Measurements from ENCODE around the gene DOC2A. TPM values are rescaled to one million over a fixed set of nuclear protein-coding genes. Genes with fewer than 3 reads are reported as not detected.
"Not testable (repeated sequence)": the region's sequence is repeated elsewhere in the genome, so short reads cannot be mapped to it uniquely, and the experiment has no call there.

The DOC2A gene
- total and polyA plus RNA-seq, 2 donors from 2014 or later = 1.9 to 3.5 TPM

DNA sequence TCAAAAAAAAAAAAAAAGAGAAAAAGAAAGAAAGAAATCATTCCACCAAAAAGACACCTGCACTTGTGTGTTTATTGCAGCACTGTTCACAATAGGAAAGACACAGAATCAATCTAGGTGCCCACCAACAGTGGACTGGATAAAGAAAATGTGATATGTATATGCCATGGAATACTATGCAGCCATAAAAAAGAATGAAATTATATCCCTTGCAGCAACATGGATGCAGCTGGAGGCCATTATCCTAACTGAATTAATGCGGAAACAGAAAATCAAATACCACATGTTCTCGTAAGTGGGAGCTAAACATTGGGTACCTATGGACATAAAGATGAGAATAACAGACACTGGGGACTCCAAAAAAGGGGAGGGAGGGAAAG, 6.4 kb upstream of the DOC2A start:
- H3K9ac ChIP-seq (ENCODE audit: low read length in 3 of 3) = no peak overlapping the region
- FAIRE-seq (no peak), DNase-seq (no peak)
- no peaks in the 10 kb centered on the region for H3K9me3 ChIP-seq (ENCODE audit: control insufficient read depth in 2 of 3, insufficient read depth in 1 of 3, low read length in 3 of 3)
- no peak overlapping the region for H3K27ac ChIP-seq (ENCODE audit: low read depth in 2 of 2, low read length in 2 of 2)
- TF ChIP-seq, protein P1, sequence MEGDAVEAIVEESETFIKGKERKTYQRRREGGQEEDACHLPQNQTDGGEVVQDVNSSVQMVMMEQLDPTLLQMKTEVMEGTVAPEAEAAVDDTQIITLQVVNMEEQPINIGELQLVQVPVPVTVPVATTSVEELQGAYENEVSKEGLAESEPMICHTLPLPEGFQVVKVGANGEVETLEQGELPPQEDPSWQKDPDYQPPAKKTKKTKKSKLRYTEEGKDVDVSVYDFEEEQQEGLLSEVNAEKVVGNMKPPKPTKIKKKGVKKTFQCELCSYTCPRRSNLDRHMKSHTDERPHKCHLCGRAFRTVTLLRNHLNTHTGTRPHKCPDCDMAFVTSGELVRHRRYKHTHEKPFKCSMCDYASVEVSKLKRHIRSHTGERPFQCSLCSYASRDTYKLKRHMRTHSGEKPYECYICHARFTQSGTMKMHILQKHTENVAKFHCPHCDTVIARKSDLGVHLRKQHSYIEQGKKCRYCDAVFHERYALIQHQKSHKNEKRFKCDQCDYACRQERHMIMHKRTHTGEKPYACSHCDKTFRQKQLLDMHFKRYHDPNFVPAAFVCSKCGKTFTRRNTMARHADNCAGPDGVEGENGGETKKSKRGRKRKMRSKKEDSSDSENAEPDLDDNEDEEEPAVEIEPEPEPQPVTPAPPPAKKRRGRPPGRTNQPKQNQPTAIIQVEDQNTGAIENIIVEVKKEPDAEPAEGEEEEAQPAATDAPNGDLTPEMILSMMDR (IDR thresholded peaks at IDR 0.05; ENCODE audit: borderline replicate concordance, extremely low read depth, insufficient read depth) = no peak
- no peaks in the 10 kb centered on the region for H3K27me3 ChIP-seq (ENCODE audit: control insufficient read depth, insufficient read depth, low read length)
- H3K4me3 ChIP-seq (ENCODE audit: low read length in 3 of 3) = no peak overlapping the region
- intact Hi-C loops (cut with DNase I) = no loop called here
- H3K4me1 ChIP-seq (ENCODE audit: control insufficient read depth in 2 of 3, insufficient read depth in 2 of 3, low read depth in 1 of 3, low read length in 3 of 3) = peaks cover 0 to 8% (median 0%) of the 10 kb centered on the region in 3 donors
- H3K36me3 ChIP-seq (ENCODE audit: control insufficient read depth in 2 of 3, insufficient read depth in 3 of 3, low read length in 3 of 3) = no peaks in the 10 kb centered on the region

DNA sequence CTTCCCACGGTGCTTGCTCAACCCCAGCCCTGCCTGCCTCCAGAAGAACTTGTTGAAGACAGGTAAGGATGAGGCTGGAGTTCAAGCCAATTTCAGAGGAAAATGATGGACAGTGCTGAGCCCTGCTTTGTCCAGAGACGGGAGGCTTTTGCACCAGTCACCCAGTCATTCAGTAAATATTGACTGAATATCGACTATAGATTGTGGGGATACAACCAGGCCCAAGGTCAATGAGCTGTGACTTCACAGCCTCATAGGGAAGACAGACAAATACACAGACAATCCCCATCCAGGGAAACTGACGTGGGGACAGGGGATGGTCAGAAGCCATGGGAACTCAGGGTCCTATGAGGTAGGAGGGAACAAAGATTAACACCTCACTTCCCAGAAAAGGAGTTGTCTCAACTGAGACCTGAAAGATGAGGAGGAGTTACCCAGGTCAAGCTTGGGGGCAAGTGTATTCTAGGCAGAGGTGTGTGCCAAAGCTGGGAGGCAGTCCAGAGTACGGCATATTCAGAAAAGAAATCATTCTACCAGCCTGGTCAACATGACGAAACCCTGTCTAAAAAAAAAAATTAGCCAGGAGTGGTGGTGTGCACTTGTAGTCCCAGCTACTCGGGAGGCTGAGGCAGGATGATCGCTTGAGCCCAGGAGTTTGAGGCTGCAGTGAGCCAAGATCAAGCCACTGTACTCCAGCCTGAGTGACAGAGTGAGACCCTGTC, 5.9 kb upstream of the DOC2A start:
- Histone ChIP-seq H3K27ac (ENCODE audit: low read depth in 2 of 2, low read length in 2 of 2) (no peak overlapping the region), H3K27me3 (ENCODE audit: control insufficient read depth, insufficient read depth, low read length) (no peaks in the 10 kb centered on the region), H3K4me3 (ENCODE audit: low read length in 3 of 3) (no peak overlapping the region), H3K4me1 (ENCODE audit: control insufficient read depth in 2 of 3, insufficient read depth in 2 of 3, low read depth in 1 of 3, low read length in 3 of 3) (peaks cover 0 to 7% (median 0%) of the 10 kb centered on the region in 3 donors), H3K36me3 (ENCODE audit: control insufficient read depth in 2 of 3, insufficient read depth in 3 of 3, low read length in 3 of 3) (no peaks in the 10 kb centered on the region), H3K9me3 (ENCODE audit: control insufficient read depth in 2 of 3, insufficient read depth in 1 of 3, low read length in 3 of 3) (no peaks in the 10 kb centered on the region), H3K9ac (ENCODE audit: low read length in 3 of 3) (no peak overlapping the region)
- intact Hi-C loops (cut with DNase I) = no loop called here
- no peak for FAIRE-seq
- DNase-seq = no peak
- TF ChIP-seq, protein P1 (IDR thresholded peaks at IDR 0.05; ENCODE audit: borderline replicate concordance, extremely low read depth, insufficient read depth) = no peak

DNA sequence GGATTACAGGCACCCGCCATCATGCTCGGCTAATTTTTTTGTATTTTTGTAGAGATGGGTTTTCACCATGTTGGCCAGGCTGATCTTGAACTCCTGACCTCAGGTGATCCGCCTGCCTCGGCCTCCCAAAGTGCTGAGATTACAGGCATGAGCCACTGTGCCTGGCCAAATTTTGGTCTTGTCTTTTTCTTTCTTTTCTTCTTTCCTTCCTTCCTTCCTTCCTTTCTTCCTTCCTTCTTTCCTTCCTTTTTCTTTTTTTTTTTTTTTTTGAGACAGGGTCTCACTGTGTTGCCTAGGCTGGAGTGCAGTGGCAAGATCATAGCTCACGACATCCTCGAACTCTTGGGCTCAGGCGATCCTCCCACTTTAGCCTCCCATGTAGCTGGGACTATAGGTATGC, 4.6 kb upstream of the DOC2A start:
- H3K9me3 ChIP-seq (ENCODE audit: control insufficient read depth in 2 of 3, insufficient read depth in 1 of 3, low read length in 3 of 3); FAIRE-seq: not testable (repeated sequence)

DNA sequence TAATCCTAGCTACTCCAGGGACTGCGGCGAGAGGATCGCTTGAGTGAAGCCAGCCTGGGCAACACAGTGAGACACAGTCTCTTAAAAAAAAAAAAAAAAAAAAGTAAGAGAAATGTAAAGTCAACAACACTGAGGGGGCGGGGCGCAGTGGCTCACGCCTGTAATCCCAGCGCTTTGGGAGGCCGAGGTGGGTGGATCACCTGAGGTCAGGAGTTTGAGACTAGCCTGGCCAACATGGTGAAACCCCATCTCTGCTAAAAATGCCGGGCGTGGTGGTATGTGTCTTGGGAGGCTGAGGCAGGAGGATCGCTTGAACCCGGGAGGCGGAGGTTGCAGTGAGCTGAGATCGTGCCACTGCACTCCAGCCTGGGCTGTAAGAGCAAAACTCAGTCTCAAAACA, 1.8 kb upstream of the DOC2A start:
- intact Hi-C loops (cut with DNase I); H3K9me3 ChIP-seq (ENCODE audit: control insufficient read depth in 2 of 3, insufficient read depth in 1 of 3, low read length in 3 of 3); DNase-seq; H3K36me3 ChIP-seq (ENCODE audit: control insufficient read depth in 2 of 3, insufficient read depth in 3 of 3, low read length in 3 of 3); H3K9ac ChIP-seq (ENCODE audit: low read length in 3 of 3); H3K27ac ChIP-seq (ENCODE audit: low read depth in 2 of 2, low read length in 2 of 2); FAIRE-seq; H3K4me3 ChIP-seq (ENCODE audit: low read length in 3 of 3); H3K27me3 ChIP-seq (ENCODE audit: control insufficient read depth, insufficient read depth, low read length); H3K4me1 ChIP-seq (ENCODE audit: control insufficient read depth in 2 of 3, insufficient read depth in 2 of 3, low read depth in 1 of 3, low read length in 3 of 3): not testable (repeated sequence)

More for the DNA sequence above, 4.6 kb upstream of the DOC2A start:
- H3K27ac ChIP-seq (ENCODE audit: low read depth in 2 of 2, low read length in 2 of 2); H3K9ac ChIP-seq (ENCODE audit: low read length in 3 of 3); H3K36me3 ChIP-seq (ENCODE audit: control insufficient read depth in 2 of 3, insufficient read depth in 3 of 3, low read length in 3 of 3); intact Hi-C loops (cut with DNase I); DNase-seq; H3K4me3 ChIP-seq (ENCODE audit: low read length in 3 of 3); H3K4me1 ChIP-seq (ENCODE audit: control insufficient read depth in 2 of 3, insufficient read depth in 2 of 3, low read depth in 1 of 3, low read length in 3 of 3); H3K27me3 ChIP-seq (ENCODE audit: control insufficient read depth, insufficient read depth, low read length): not testable (repeated sequence)

All from kidney (tissue), 14 donors.